IMR-90 (cell line): ENCODE results near the gene GLIPR1L2.

ENCODE experiments used
- BHLHE40 ChIP-seq: fragments of 150-350 bp; IDR thresholded peaks from 2 replicates; pipeline ENCODE4 v1.6.1; 2016; ENCODE audit warnings: mild to moderate bottlenecking, low read depth, low read length
- CEBPB ChIP-seq: IDR thresholded peaks from 2 replicates; pipeline ENCODE4 v1.6.1; 2012; ENCODE audit warnings: low read depth, low read length, improper control_type of control experiment
- CTCF ChIP-seq: conservative IDR thresholded peaks from 2 replicates; pipeline ENCODE4 v1.5.1; 2012; ENCODE audit warnings: mild to moderate bottlenecking, low read depth, low read length, improper control_type of control experiment
- FOS ChIP-seq: fragments of 150-350 bp; IDR thresholded peaks from 2 replicates; pipeline ENCODE4 v1.6.1; 2016; ENCODE audit warnings: low read depth, low read length
- MAFK ChIP-seq: IDR thresholded peaks from 2 replicates; pipeline ENCODE4 v1.6.1; 2012; ENCODE audit warnings: low read depth, low read length, improper control_type of control experiment
- MAZ ChIP-seq: IDR thresholded peaks from 2 replicates; pipeline ENCODE4 v1.6.1; 2012; ENCODE audit warnings: low read depth, mild to moderate bottlenecking, low read length, improper control_type of control experiment, moderate library complexity, borderline replicate concordance
- MXI1 ChIP-seq: IDR thresholded peaks from 2 replicates; pipeline ENCODE4 v1.6.1; 2012; ENCODE audit warnings: low read depth, mild to moderate bottlenecking, low read length, moderate library complexity, borderline replicate concordance
- POLR2A ChIP-seq: IDR thresholded peaks from 2 replicates; pipeline ENCODE4 v1.6.1; 2012; ENCODE audit warnings: mild to moderate bottlenecking, low read depth, low read length
- RAD21 ChIP-seq: IDR thresholded peaks from 2 replicates; pipeline ENCODE4 v1.6.1; 2012; ENCODE audit warnings: low read length, improper control_type of control experiment
- RCOR1 ChIP-seq: IDR thresholded peaks from 2 replicates; pipeline ENCODE4 v1.6.1; 2012; ENCODE audit warnings: mild to moderate bottlenecking, low read length, improper control_type of control experiment; ENCODE audit not compliant: insufficient replicate concordance
- RFX5 ChIP-seq: IDR thresholded peaks from 2 replicates; pipeline ENCODE4 v1.8.0; 2012; ENCODE audit warnings: low read depth, mild to moderate bottlenecking, low read length, moderate library complexity
- SMC3 ChIP-seq: fragments of 150-350 bp; IDR thresholded peaks from 2 replicates; pipeline ENCODE4 v1.6.1; 2016; ENCODE audit warnings: low read depth, mild to moderate bottlenecking, antibody characterized with exemption, low read length, moderate library complexity
- USF2 ChIP-seq: fragments of 150-350 bp; IDR thresholded peaks from 2 replicates; pipeline ENCODE4 v1.6.1; 2017; ENCODE audit warnings: mild to moderate bottlenecking, antibody characterized with exemption, low read length, low read depth

GRCh38 chr12:75444429-75445136 is 53.7 kb downstream of the GLIPR1L2 start:
- TF ChIP-seq CEBPB (no peak), CTCF (no peak), RCOR1 (no peak), USF2 (no peak), RFX5 (no peak), MAFK (peak; percentile 2; the same call in 1 of the 2 replicates), SMC3 (no peak), MXI1 (no peak), FOS (0 out of 2 replicates have a peak, but pooled peaks have one; percentile 12), POLR2A (no peak), RAD21 (no peak), MAZ (no peak), BHLHE40 (no peak)
